ENCODE results near the gene CILP.

DNA sequence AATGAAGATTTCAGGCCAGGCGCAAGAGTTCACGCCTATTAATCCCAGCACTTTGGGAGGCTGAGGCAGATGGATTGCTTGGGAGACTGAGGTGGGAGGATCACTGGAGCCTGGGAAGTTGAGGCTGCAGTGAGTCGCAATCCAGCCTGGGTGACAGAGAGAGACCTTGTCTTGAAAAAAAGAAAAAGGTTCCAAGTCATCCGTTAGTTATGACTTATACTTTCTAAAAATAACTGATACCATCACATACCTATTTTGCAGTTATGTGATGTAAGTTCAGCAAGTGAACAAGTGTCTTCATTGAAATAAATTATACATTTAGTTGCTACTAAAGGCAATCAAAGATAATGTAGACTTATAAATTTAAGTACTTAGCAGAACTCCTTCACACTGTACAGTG, 48.2 kb downstream of the CILP start:
- TF ChIP-seq YY1 (IDR thresholded peaks at IDR 0.05; ENCODE audit: insufficient read depth, insufficient read length), result no peak
- no peak for TF ChIP-seq ZNF274 (IDR thresholded peaks at IDR 0.05; ENCODE audit: low read depth, low read length)
- TF ChIP-seq SUZ12 (IDR thresholded peaks at IDR 0.05; ENCODE audit: extremely low read depth, insufficient read depth, insufficient read length), result no peak

Data from NT2/D1 (cell line).